Loucy (cell line): ENCODE data around the gene AQP12B.

Experiments
- H2AFZ ChIP-seq: fragments of 200-600 bp; sonication (generic); 2 replicates; pipeline ENCODE4 v1.6.0; 2016; ENCODE audit warnings: antibody characterized with exemption, mild to moderate bottlenecking, low read length, moderate library complexity
- H3F3A ChIP-seq: fragments of 200-600 bp; 2 replicates; pipeline ENCODE4 v1.6.0; 2016; ENCODE audit warnings: antibody characterized with exemption, low read depth, mild to moderate bottlenecking
- H3K27me3 ChIP-seq: fragments of 200-600 bp; sonication (generic); 2 replicates; pipeline ENCODE4 v1.6.1; 2014; ENCODE audit warnings: low read length, mild to moderate bottlenecking; ENCODE audit not compliant: insufficient read depth, poor library complexity, severe bottlenecking
- H3K36me3 ChIP-seq: fragments of 200-600 bp; sonication (generic); 2 replicates; pipeline ENCODE4 v1.6.1; 2016; ENCODE audit warnings: low read length; ENCODE audit not compliant: insufficient read depth
- H3K4me1 ChIP-seq: fragments of 200-600 bp; sonication (generic); 2 replicates; pipeline ENCODE4 v1.5.1; 2014; ENCODE audit warnings: low read length, mild to moderate bottlenecking; ENCODE audit not compliant: insufficient read depth, poor library complexity, severe bottlenecking
- H3K4me2 ChIP-seq: fragments of 200-600 bp; sonication (generic); 2 replicates; pipeline ENCODE4 v1.6.0; 2014; ENCODE audit warnings: antibody characterized with exemption, low read length, low read depth, mild to moderate bottlenecking; ENCODE audit not compliant: poor library complexity, severe bottlenecking
- H3K4me3 ChIP-seq: fragments of 200-600 bp; sonication (generic); 2 replicates; pipeline ENCODE4 v1.5.1; 2014; ENCODE audit warnings: low read length, mild to moderate bottlenecking, mixed read lengths; ENCODE audit not compliant: poor library complexity, severe bottlenecking
- H3K79me2 ChIP-seq: fragments of 200-600 bp; sonication (generic); 2 replicates; pipeline ENCODE4 v1.6.1; 2014; ENCODE audit warnings: low read length; ENCODE audit not compliant: insufficient read depth
- H3K9ac ChIP-seq: fragments of 200-600 bp; sonication (generic); 2 replicates; pipeline ENCODE4 v1.6.0; 2014; ENCODE audit warnings: mild to moderate bottlenecking, low read depth, low read length, moderate library complexity; ENCODE audit not compliant: poor library complexity, severe bottlenecking
- H3K9me2 ChIP-seq: fragments of 200-600 bp; sonication (generic); replicated peaks from 2 replicates; pipeline ENCODE4 v1.6.1; 2016; ENCODE audit warnings: low read depth, low read length, mixed read lengths
- H3K9me3 ChIP-seq: fragments of 200-600 bp; sonication (generic); 2 replicates; pipeline ENCODE4 v1.6.1; 2014; ENCODE audit warnings: mild to moderate bottlenecking, antibody characterized with exemption, low read length, low read depth; ENCODE audit not compliant: insufficient read depth
- H4K20me1 ChIP-seq: fragments of 200-600 bp; sonication (generic); 2 replicates; pipeline ENCODE4 v1.6.0; 2014; ENCODE audit warnings: antibody characterized with exemption, low read length, mild to moderate bottlenecking; ENCODE audit not compliant: insufficient read depth, poor library complexity, severe bottlenecking
- CTCF ChIP-seq: fragments of 200-600 bp; sonication (generic); conservative IDR thresholded peaks from 2 replicates; pipeline ENCODE4 v1.5.1; 2014; ENCODE audit warnings: mild to moderate bottlenecking, antibody characterized with exemption, low read length
- EZH2phosphoT487 ChIP-seq: fragments of 200-600 bp; IDR thresholded peaks from 2 replicates; pipeline ENCODE4 v1.6.1; 2018; ENCODE audit warnings: antibody characterized with exemption, mild to moderate bottlenecking, moderate library complexity, borderline replicate concordance

AQP12B gene

GRCh38 chr2:240643811-240644150 is 38.9 kb downstream of the AQP12B start:
- Histone ChIP-seq H3K36me3 (no peaks in the 10 kb centered on the region), H3K9me3 (peaks cover 6% of the 10 kb centered on the region; the same call in 1 of the 2 replicates), H3K27me3 (no peaks in the 10 kb centered on the region), H3K9ac (no peak overlapping the region), H3K9me2 (no peaks in the 10 kb centered on the region), H3K4me2 (no peak overlapping the region), H4K20me1 (no peaks in the 10 kb centered on the region), H3F3A (no peaks in the 10 kb centered on the region), H3K4me3 (no peak overlapping the region), H3K79me2 (no peaks in the 10 kb centered on the region), H3K4me1 (no peaks in the 10 kb centered on the region), H2AFZ (no peak overlapping the region)
- TF ChIP-seq EZH2phosphoT487 (no peak), CTCF (no peak)

- no peaks in the 10 kb centered on the region for H3K36me3 ChIP-seq
- H3K4me3 ChIP-seq, result no peak overlapping the region
- no peaks in the 10 kb centered on the region for H3K4me1 ChIP-seq
- no peaks in the 10 kb centered on the region for H3K27me3 ChIP-seq
- no peak overlapping the region for H3K4me2 ChIP-seq
- no peak overlapping the region for H2AFZ ChIP-seq
- peaks cover 6% of the 10 kb centered on the region; the same call in 1 of the 2 replicates for H3K9me3 ChIP-seq
- TF ChIP-seq EZH2phosphoT487, result no peak
- TF ChIP-seq CTCF, result no peak
- H3K9me2 ChIP-seq, result no peaks in the 10 kb centered on the region
- no peak overlapping the region for H3K9ac ChIP-seq
- no peaks in the 10 kb centered on the region for H3K79me2 ChIP-seq
- H4K20me1 ChIP-seq, result no peaks in the 10 kb centered on the region
- no peaks in the 10 kb centered on the region for H3F3A ChIP-seq
Measured at GRCh38 chr2:240643093-240643810, 39.4 kb downstream of the AQP12B start.

GRCh38 chr2:240642806-240643092 is 39.9 kb downstream of the AQP12B start:
- peaks cover 6% of the 10 kb centered on the region; the same call in 1 of the 2 replicates for H3K9me3 ChIP-seq
- no peak overlapping the region for H2AFZ ChIP-seq
- no peaks in the 10 kb centered on the region for H3K4me1 ChIP-seq
- H4K20me1 ChIP-seq, result no peaks in the 10 kb centered on the region
- no peak overlapping the region for H3K4me2 ChIP-seq
- H3K9me2 ChIP-seq, result no peaks in the 10 kb centered on the region
- H3K27me3 ChIP-seq, result no peaks in the 10 kb centered on the region
- no peak overlapping the region for H3K4me3 ChIP-seq
- TF ChIP-seq EZH2phosphoT487 (no peak), CTCF (no peak)
- no peaks in the 10 kb centered on the region for H3K36me3 ChIP-seq
- H3K9ac ChIP-seq, result no peak overlapping the region
- H3F3A ChIP-seq, result no peaks in the 10 kb centered on the region
- no peaks in the 10 kb centered on the region for H3K79me2 ChIP-seq
